ENCODE results near the gene IER5. TPM values are rescaled to one million over a fixed set of nuclear protein-coding genes. Genes with fewer than 3 reads are reported as not detected.

IER5 gene
- total RNA-seq, 4 donors from 2014 or later: 6.3 to 10.7 (median 8.2) TPM

- H3K27ac ChIP-seq: no peak overlapping the region
- DNase-seq: no peak
Observed at GRCh38 chr1:181140398-181140797, 51.9 kb downstream of the IER5 start.

GRCh38 chr1:181140891-181141290 is 52.4 kb downstream of the IER5 start:
- no peak overlapping the region for H3K27ac ChIP-seq
- H3K36me3 ChIP-seq: no peaks in the 10 kb centered on the region
- H3K9me3 ChIP-seq: no peaks in the 10 kb centered on the region
- TF ChIP-seq POLR2A (IDR thresholded peaks at IDR 0.05) (no peak), CTCF (IDR thresholded peaks at IDR 0.05) (no peak)
- peaks cover 0 to 21% (median 7%) of the 10 kb centered on the region in 4 donors for H3K4me1 ChIP-seq
- H3K4me3 ChIP-seq: no peak overlapping the region
- no peaks in the 10 kb centered on the region for H3K27me3 ChIP-seq
- peak in 1 of 3 donors; percentile 45 for DNase-seq

More at GRCh38 chr1:181140398-181140797, 51.9 kb downstream of the IER5 start:
- Histone ChIP-seq H3K4me3 (no peak overlapping the region), H3K36me3 (no peaks in the 10 kb centered on the region), H3K4me1 (peaks cover 0 to 24% (median 11%) of the 10 kb centered on the region in 4 donors), H3K27me3 (no peaks in the 10 kb centered on the region), H3K9me3 (no peaks in the 10 kb centered on the region)
- TF ChIP-seq CTCF (IDR thresholded peaks at IDR 0.05) (no peak), POLR2A (IDR thresholded peaks at IDR 0.05) (no peak)

- DNase-seq: peak in 2 of 3 donors; percentile 41 to 51
- H3K9me3 ChIP-seq: no peaks in the 10 kb centered on the region
- peaks cover 0 to 16% (median 4%) of the 10 kb centered on the region in 4 donors for H3K4me1 ChIP-seq
- H3K27me3 ChIP-seq: no peaks in the 10 kb centered on the region
- H3K27ac ChIP-seq: no peak overlapping the region
- H3K4me3 ChIP-seq: no peak overlapping the region
- no peaks in the 10 kb centered on the region for H3K36me3 ChIP-seq
- TF ChIP-seq CTCF (IDR thresholded peaks at IDR 0.05): no peak
- no peak for TF ChIP-seq POLR2A (IDR thresholded peaks at IDR 0.05)
Observed at GRCh38 chr1:181141431-181141910, 53.0 kb downstream of the IER5 start.

Other genes with a start within 250 kb of the IER5 start
- 1 to 10 TPM in 3 of 4 donors, under 1 TPM in 1; 0.35 to 2.5 (median 1.7) TPM for gene KIAA1614, start 175.8 kb upstream of the IER5 start, total RNA-seq
- 10 to 100 TPM; 15.4 to 21.2 (median 17.3) TPM for gene STX6, start 65.8 kb upstream of the IER5 start, total RNA-seq
- 1 to 10 TPM; 4.0 to 9.7 (median 6.0) TPM for gene MR1, start 54.7 kb upstream of the IER5 start, total RNA-seq

Data from Peyer's patch (tissue), 4 donors.